ENCODE data around the gene SPOCD1. TPM values are rescaled to one million over a fixed set of nuclear protein-coding genes. Genes with fewer than 3 reads are reported as not detected.

SPOCD1 gene
- total and polyA plus RNA-seq, 8 donors, result 0.06 to 0.69 (median 0.16) TPM; not detected in 4

DNA sequence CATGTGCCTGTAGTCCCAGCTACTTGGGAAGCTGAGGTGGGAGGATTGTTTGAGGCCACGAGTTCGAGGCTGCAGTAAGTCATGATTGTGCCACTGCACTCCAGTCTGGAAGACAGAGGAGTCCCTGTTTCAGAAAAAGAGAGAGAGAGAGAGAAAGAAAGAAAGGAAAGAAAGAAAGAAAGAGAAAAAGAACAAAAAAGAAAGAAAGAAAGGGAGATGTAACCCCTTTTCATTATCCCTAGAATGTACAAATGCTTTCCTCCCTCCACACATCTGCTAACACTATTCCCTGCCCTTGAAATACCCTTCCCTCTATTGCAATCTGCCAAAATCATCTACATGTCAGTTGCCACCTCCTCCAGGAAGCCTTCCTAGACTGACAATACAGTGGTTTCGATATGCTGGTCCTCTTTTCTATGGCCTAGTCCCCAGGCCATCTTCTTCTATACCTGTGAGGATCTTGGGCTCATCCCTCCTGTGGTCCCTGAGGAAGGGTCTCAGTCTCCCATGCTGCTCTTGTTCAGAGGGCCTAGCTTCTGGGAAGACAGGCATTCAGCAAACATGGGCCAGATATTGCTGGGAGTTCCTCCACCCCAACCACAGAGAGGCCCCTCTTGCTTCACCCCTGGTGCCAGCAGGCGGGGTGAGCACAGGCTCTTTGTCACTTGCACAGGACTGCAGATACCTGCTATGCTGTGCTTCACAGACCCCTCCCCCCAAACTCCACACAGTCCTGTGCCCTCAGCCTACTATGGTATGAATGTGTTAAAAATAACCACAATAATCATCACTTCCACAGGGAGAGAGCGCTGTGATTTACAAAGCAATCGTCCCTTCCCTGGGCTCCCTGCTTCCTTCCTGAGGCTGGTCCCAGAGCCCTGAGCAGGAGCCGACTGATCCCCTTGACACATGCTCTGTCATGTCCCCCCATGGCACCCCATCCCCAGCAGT, 65.8 kb downstream of the SPOCD1 start:
- DNase-seq (no peak), FAIRE-seq (no peak), ATAC-seq (no peak)
- WGBS, 2 donors, result 81 to 86% methylated on average over 7 of the region's 7 CpGs
- TF ChIP-seq CTCF (IDR thresholded peaks at IDR 0.05), result no peak
- Histone ChIP-seq H3K27ac (no peak overlapping the region), H3K36me3 (no peaks in the 10 kb centered on the region), H3K4me3 (no peak overlapping the region), H3K27me3 (no peaks in the 10 kb centered on the region), H3K9me3 (no peaks in the 10 kb centered on the region), H3K4me1 (peaks cover 0 to 7% (median 3%) of the 10 kb centered on the region in 3 donors)
- intact Hi-C loops (cut with DNase I), result loop anchor here in 1 of 3 donors (2.0 kb wide), 1 partner anchor 87 kb away; no protein-coding TSS in a partner anchor

- Histone ChIP-seq H3K27ac (no peak overlapping the region), H3K4me1 (peaks cover 0 to under 1% (median 0%) of the 10 kb centered on the region in 3 donors), H3K4me3 (no peak overlapping the region), H3K27me3 (no peaks in the 10 kb centered on the region), H3K9me3 (no peaks in the 10 kb centered on the region), H3K36me3 (no peaks in the 10 kb centered on the region)
- no peak for TF ChIP-seq CTCF (IDR thresholded peaks at IDR 0.05)
- no peak for DNase-seq
- 55 to 60% methylated on average over 4 of the region's 4 CpGs for WGBS, 2 donors
- ATAC-seq, result no peak
- FAIRE-seq, result no peak
- intact Hi-C loops (cut with DNase I), result loop anchor here in 1 of 3 donors (2.0 kb wide), 1 partner anchor 86 kb away; no protein-coding TSS in a partner anchor
Observed at GRCh38 chr1:31748365-31748764, 67.5 kb downstream of the SPOCD1 start.

DNA sequence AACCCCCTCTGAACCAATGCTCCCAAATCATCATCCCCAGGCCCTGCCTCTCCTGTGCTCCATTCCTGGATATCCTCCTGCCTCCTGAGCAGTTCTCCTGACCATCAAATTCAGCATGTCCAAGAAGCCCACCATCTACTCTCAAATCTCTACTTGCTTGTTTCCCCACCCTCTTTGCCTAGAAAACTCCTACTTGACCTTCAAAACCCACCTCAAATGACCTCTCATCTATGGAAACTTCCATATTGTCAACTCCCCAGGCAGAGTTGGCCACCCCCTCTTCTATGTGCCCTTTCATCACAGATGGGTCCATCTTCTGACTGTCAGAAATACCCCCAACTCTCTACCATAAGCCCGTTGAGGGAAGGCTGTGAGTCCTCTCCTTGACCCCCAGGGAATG, 68.5 kb downstream of the SPOCD1 start:
- ATAC-seq (no peak), FAIRE-seq (no peak), DNase-seq (no peak)
- intact Hi-C loops (cut with DNase I), result no loop called here
- Histone ChIP-seq H3K27me3 (no peaks in the 10 kb centered on the region), H3K4me3 (no peak overlapping the region), H3K36me3 (no peaks in the 10 kb centered on the region), H3K27ac (no peak overlapping the region), H3K4me1 (no peaks in the 10 kb centered on the region), H3K9me3 (no peaks in the 10 kb centered on the region)
- TF ChIP-seq CTCF (IDR thresholded peaks at IDR 0.05), result no peak
- WGBS, 2 donors, result 82 to 91% methylated on average over 1 of the region's 1 CpG

- ATAC-seq, result no peak
- Histone ChIP-seq H3K36me3 (no peaks in the 10 kb centered on the region), H3K4me3 (no peak overlapping the region), H3K27ac (no peak overlapping the region), H3K9me3 (no peaks in the 10 kb centered on the region), H3K27me3 (no peaks in the 10 kb centered on the region), H3K4me1 (no peaks in the 10 kb centered on the region)
- no peak for DNase-seq
- intact Hi-C loops (cut with DNase I), result no loop called here
- no peak for FAIRE-seq
- no peak for TF ChIP-seq CTCF (IDR thresholded peaks at IDR 0.05)
- WGBS, 2 donors, result 71 to 76% methylated on average over 7 of the region's 7 CpGs
Observed at GRCh38 chr1:31746687-31747086, 69.1 kb downstream of the SPOCD1 start.

Measured in pancreas (tissue), 10 donors.